ENCODE results near the gene PSD4. TPM values are rescaled to one million over a fixed set of nuclear protein-coding genes. Genes with fewer than 3 reads are reported as not detected.

Gene PSD4
- total and polyA plus RNA-seq, 10 of the 15 experiments (the other 5 are each of a cell fraction or from before 2014, with no cell fraction given): 0.68 to 114 (median 35.1) TPM

- ChIA-PET POLR2A (no interaction called here), CTCF (interaction anchor here (1.1 to 12.2 kb wide), 5 partner anchors 16 to 190 kb away, joined by 3 to 106 read pairs (median 20); partner anchors contain the start of gene PSD4), SMC1A (ENCODE audit: uncharacterized antibody, unreplicated experiment) (interaction anchor here (1.0 to 4.8 kb wide), 5 partner anchors 25 to 125 kb away, joined by 3 to 43 read pairs (median 4); partner anchors contain the start of gene PSD4), RAD21 (ENCODE audit: unreplicated experiment) (interaction anchor here (2.1 to 4.4 kb wide), 3 partner anchors 26 to 63 kb away, joined by 9 to 37 read pairs (median 22); partner anchors contain the start of gene PSD4)
- no peak overlapping the region for H2AFZ ChIP-seq (ENCODE audit: control insufficient read depth, low read depth, low read length)
- H3K27ac ChIP-seq (ENCODE audit: control insufficient read depth, insufficient read depth): no peak overlapping the region
- WGBS (ENCODE audit: insufficient coverage, insufficient replicate concordance, low lambda C conversion rate, missing lambda C conversion rate): 92% methylated on average over 4 of the region's 4 CpGs
- H3K79me2 ChIP-seq (ENCODE audit: control insufficient read depth, insufficient read depth, low read length): no peaks in the 10 kb centered on the region
- no peak overlapping the region for H3K4me3 ChIP-seq
- no peaks in the 10 kb centered on the region for H3K4me1 ChIP-seq (ENCODE audit: control insufficient read depth, insufficient read depth, low read length)
- no peak overlapping the region for H3K4me2 ChIP-seq (ENCODE audit: control insufficient read depth, insufficient read depth)
- no peak overlapping the region for H3K9ac ChIP-seq (ENCODE audit: control insufficient read depth, insufficient read depth, low read length)
- FAIRE-seq (no peak), DNase-seq (ENCODE audit: low read depth, low spot score) (no peak), ATAC-seq (no peak)
- H4K20me1 ChIP-seq (ENCODE audit: control insufficient read depth, insufficient read depth): no peaks in the 10 kb centered on the region
- no peaks in the 10 kb centered on the region; the same call in 2 of the 3 replicates for H3K9me3 ChIP-seq (replicated peaks; ENCODE audit: control insufficient read depth, insufficient read depth, low read length)
- no TSS peak for BruUV-seq (replicated peaks)
- no peaks in the 10 kb centered on the region for H3K27me3 ChIP-seq (replicated peaks in 1 of 2; ENCODE audit: control insufficient read depth in 2 of 2, insufficient read depth in 2 of 2, low read length in 1 of 2)
- H3K36me3 ChIP-seq (ENCODE audit: control insufficient read depth in 2 of 2, insufficient read depth in 2 of 2, low read length in 1 of 2): peaks cover 41 to 45% of the 10 kb centered on the region in 2 experiments
- in situ Hi-C loops (cut with MboI) (no loop called here), intact Hi-C loops (cut with micrococcal nuclease; ENCODE audit: unreplicated experiment) (no loop called here)
- TF ChIP-seq SKIL (IDR thresholded peaks at IDR 0.05; ENCODE audit: low read depth, poor library complexity, severe bottlenecking) (no peak), KLF5 (IDR thresholded peaks at IDR 0.05; ENCODE audit: partially characterized antibody) (no peak), PBX3 (IDR thresholded peaks at IDR 0.05; ENCODE audit: insufficient replicate concordance, low read depth, low read length) (no peak), ETV6 (conservative IDR thresholded peaks at IDR 0.05 in 1 of 2, IDR thresholded peaks at IDR 0.05 in 1 of 2; ENCODE audit: borderline replicate concordance in 1 of 2, low read depth in 1 of 2) (no peak), RAD21 (IDR thresholded peaks at IDR 0.05; ENCODE audit: insufficient read depth, low read depth, low read length) (no peak), STAT3 (IDR thresholded peaks at IDR 0.05; ENCODE audit: low read depth, low read length) (no peak), EGR1 (IDR thresholded peaks at IDR 0.05; ENCODE audit: borderline replicate concordance in 1 of 2, low read depth in 2 of 2, low read length in 2 of 2) (no peak), MAX (IDR thresholded peaks at IDR 0.05; ENCODE audit: low read depth, low read length) (no peak), IRF4 (IDR thresholded peaks at IDR 0.05; ENCODE audit: low read depth, low read length) (no peak), ZNF592 (IDR thresholded peaks at IDR 0.05) (no peak), SRF (IDR thresholded peaks at IDR 0.05; ENCODE audit: low read depth in 2 of 2, low read length in 2 of 2) (no peak), TCF3 (IDR thresholded peaks at IDR 0.05; ENCODE audit: borderline replicate concordance, insufficient read depth, low read depth, low read length) (no peak)
Measured at GRCh38 chr2:113200236-113200635, 26.5 kb downstream of the PSD4 start.

All from GM12878 (cell line).